ENCODE measurements around the gene KLHL18.
"Not testable (repeated sequence)": the region's sequence is repeated elsewhere in the genome, so short reads cannot be mapped to it uniquely, and the experiment has no call there.

- TF ChIP-seq TAF1 (IDR thresholded peaks at IDR 0.05; ENCODE audit: low read depth); CTCF (IDR thresholded peaks at IDR 0.05; ENCODE audit: poor library complexity, severe bottlenecking); RAD21 (conservative IDR thresholded peaks at IDR 0.05); REST (IDR thresholded peaks at IDR 0.05; ENCODE audit: borderline replicate concordance); SMC3 (conservative IDR thresholded peaks at IDR 0.05; ENCODE audit: poor library complexity); EP300 (conservative IDR thresholded peaks at IDR 0.05; ENCODE audit: poor library complexity, severe bottlenecking); EZH2 (IDR thresholded peaks at IDR 0.05; ENCODE audit: borderline replicate concordance, insufficient read depth, low read length, poor library complexity, severe bottlenecking); MXI1 (conservative IDR thresholded peaks at IDR 0.05; ENCODE audit: poor library complexity, severe bottlenecking); POLR2AphosphoS5 (IDR thresholded peaks at IDR 0.05): not testable (repeated sequence)
Observed at GRCh38 chr3:47360110-47360517, 77.4 kb downstream of the KLHL18 start.
